Measurements from ENCODE around the gene OR6B2. TPM values are rescaled to one million over a fixed set of nuclear protein-coding genes. Genes with fewer than 3 reads are reported as not detected.

Gene OR6B2
- total and polyA plus RNA-seq, 2 of the 4 experiments (the other 2 are of a cell fraction), result not detected

- H4K5ac ChIP-seq (ENCODE audit: low read depth, low read length), result no peak overlapping the region
- H3K9me1 ChIP-seq (ENCODE audit: insufficient read depth, low read length), result no peaks in the 10 kb centered on the region
- no peak overlapping the region for H4K8ac ChIP-seq (ENCODE audit: low read depth in 2 of 2, low read length in 2 of 2)
- POLR2A ChIA-PET (ENCODE audit: unreplicated experiment), result no interaction called here
- no peak overlapping the region for H3K14ac ChIP-seq (replicated peaks; ENCODE audit: low read depth, low read length)
- H3K4me3 ChIP-seq (ENCODE audit: insufficient read depth, low read depth, low read length), result no peak overlapping the region
- no peak overlapping the region for H2BK5ac ChIP-seq (ENCODE audit: low read depth, low read length, poor library complexity, severe bottlenecking)
- no peak overlapping the region for H2AK9ac ChIP-seq (replicated peaks; ENCODE audit: low read depth, low read length, poor library complexity)
- ATAC-seq (ENCODE audit: low read depth) (no peak), DNase-seq (no peak)
- H3K27ac ChIP-seq (ENCODE audit: insufficient read depth, low read length), result no peak overlapping the region
- H2BK120ac ChIP-seq (ENCODE audit: low read depth, low read length), result no peak overlapping the region
- H3K56ac ChIP-seq (ENCODE audit: extremely low read depth, insufficient read depth, low read length), result no peak overlapping the region
- no peaks in the 10 kb centered on the region for H3K27me3 ChIP-seq (ENCODE audit: control insufficient read depth, insufficient read depth, low read length)
- H2BK15ac ChIP-seq (ENCODE audit: low read depth, low read length), result no peak overlapping the region
- peaks cover 14% of the 10 kb centered on the region; the same call in 1 of the 2 replicates for H4K20me1 ChIP-seq (ENCODE audit: insufficient read depth, low read length)
- no peak overlapping the region for H3K23ac ChIP-seq (ENCODE audit: low read depth, low read length)
- no peak overlapping the region for H3K4ac ChIP-seq (ENCODE audit: low read depth, low read length)
- no peak overlapping the region for H4K91ac ChIP-seq (ENCODE audit: insufficient read depth, low read depth, low read length)
- no peak overlapping the region for H2BK20ac ChIP-seq (ENCODE audit: low read depth, low read length)
- no peak overlapping the region for H3K9ac ChIP-seq (ENCODE audit: low read depth, low read length)
- intact Hi-C loops (cut with micrococcal nuclease) (no loop called here), in situ Hi-C loops (cut with MboI; ENCODE audit: low sequenced_read_pairs) (no loop called here), dilution Hi-C loops (cut with HindIII; ENCODE audit: low sequenced_read_pairs, unreplicated experiment) (no loop called here)
- H3K36me3 ChIP-seq (ENCODE audit: control insufficient read depth, insufficient read depth, low read length), result peaks cover 16% of the 10 kb centered on the region
- no peak overlapping the region for H3K4me2 ChIP-seq (ENCODE audit: low read depth, low read length)
- no peaks in the 10 kb centered on the region for H3K9me3 ChIP-seq (ENCODE audit: control insufficient read depth, insufficient read depth, low read length)
- H3K4me1 ChIP-seq (ENCODE audit: control insufficient read depth, insufficient read depth, low read length), result 0 out of 2 replicates have a peak, but pooled peaks cover 1% of the 10 kb centered on the region
- H3K18ac ChIP-seq (ENCODE audit: low read depth, low read length), result no peak overlapping the region
- BruUV-seq (replicated peaks), result no TSS peak
- WGBS, 2 experiments (ENCODE audit: extremely low coverage in 2 of 2, insufficient read length in 1 of 2), result 89% methylated on average over 3 of the region's 9 CpGs; no CpG with 5 or more reads in 1 of the 2 experiments
- CTCF ChIA-PET, result no interaction called here
- no peak overlapping the region for H2AK5ac ChIP-seq (ENCODE audit: low read depth, low read length)
- H2AFZ ChIP-seq (replicated peaks; ENCODE audit: low read length, poor library complexity), result no peak overlapping the region
- TF ChIP-seq CTCF (conservative IDR thresholded peaks at IDR 0.05; ENCODE audit: low read depth, low read length) (no peak), MAZ (IDR thresholded peaks at IDR 0.05; ENCODE audit: borderline replicate concordance, low read depth, low read length) (no peak), POLR2A (IDR thresholded peaks at IDR 0.05; ENCODE audit: low read depth, low read length) (no peak), MAFK (IDR thresholded peaks at IDR 0.05; ENCODE audit: low read depth, low read length) (no peak), USF2 (IDR thresholded peaks at IDR 0.05; ENCODE audit: low read depth, low read length) (no peak), MXI1 (IDR thresholded peaks at IDR 0.05; ENCODE audit: borderline replicate concordance, low read depth, low read length) (no peak), SMC3 (IDR thresholded peaks at IDR 0.05; ENCODE audit: low read depth, low read length) (no peak), CHD1 (IDR thresholded peaks at IDR 0.05; ENCODE audit: low read depth, low read length) (no peak), NFE2L2 (IDR thresholded peaks at IDR 0.05; ENCODE audit: low read depth, low read length) (no peak), FOS (IDR thresholded peaks at IDR 0.05; ENCODE audit: low read depth, low read length) (no peak), RFX5 (IDR thresholded peaks at IDR 0.05; ENCODE audit: low read depth, low read length) (no peak), RCOR1 (IDR thresholded peaks at IDR 0.05; ENCODE audit: insufficient replicate concordance, low read length) (no peak), ELK1 (IDR thresholded peaks at IDR 0.05; ENCODE audit: borderline replicate concordance, low read depth, low read length) (no peak), RAD21 (IDR thresholded peaks at IDR 0.05; ENCODE audit: low read length) (no peak), CEBPB (IDR thresholded peaks at IDR 0.05; ENCODE audit: low read depth, low read length) (no peak), BHLHE40 (IDR thresholded peaks at IDR 0.05; ENCODE audit: low read depth, low read length) (no peak)
- peaks cover 14 to 27% of the 10 kb centered on the region in 2 experiments for H3K79me1 ChIP-seq (ENCODE audit: low read depth in 1 of 2, low read length in 2 of 2)
These were observed 6.4 kb downstream of the OR6B2 start for GRCh38 chr2:240023792-240024191.
